MM.1S (cell line): ENCODE data around the gene TMEM221.

Source experiments
- CTCF ChIP-seq: fragments of 300-600 bp; sonication (generic); IDR thresholded peaks from 2 replicates; pipeline ENCODE4 v1.5.1; 2016; ENCODE audit warnings: antibody characterized with exemption, low read length, mixed read lengths
- EZH2 ChIP-seq: fragments of 300-600 bp; sonication (generic); optimal IDR thresholded peaks from 2 replicates; pipeline ENCODE3; 2017; ENCODE audit warnings: low read depth, mild to moderate bottlenecking, antibody characterized with exemption, low read length, mixed read lengths

- TF ChIP-seq EZH2, result no peak
- TF ChIP-seq CTCF, result no peak
Observed at GRCh38 chr19:17419621-17420474, 28.6 kb downstream of the TMEM221 start, which contains the start of gene MVB12A.
